CD14-positive monocyte (primary cell): ENCODE results near the gene CNOT8. TPM values are rescaled to one million over a fixed set of nuclear protein-coding genes. Genes with fewer than 3 reads are reported as not detected.
A peak's percentile ranks its signal among the peaks of the same experiment; 100 is the strongest.

Experiments
- DNase-seq, 3 donors: peaks; one replicate each; pipeline ENCODE4 v3.0.0-alpha.2; 2011 to 2022
- H2AFZ ChIP-seq: 2 replicates; pipeline ENCODE4 v1.6.0; 2012; ENCODE audit warnings: mild to moderate bottlenecking, low read depth, low read length, inconsistent platforms; ENCODE audit not compliant: insufficient read depth, poor library complexity, severe bottlenecking
- H3K27ac ChIP-seq, 2 donors: 1 replicate in 1 of 2; 2 replicates in 1 of 2; pipeline ENCODE4 v1.5.1; 2012 to 2013; ENCODE audit warnings: low read length in 2 of 2, control low read depth in 1 of 2, inconsistent platforms in 1 of 2, low read depth in 1 of 2, mild to moderate bottlenecking in 1 of 2
- H3K27me3 ChIP-seq, 2 donors: one replicate each; pipeline versions ENCODE4 v1.6.0 to v1.6.1; 2011 to 2013; ENCODE audit warnings: low read length in 2 of 2; ENCODE audit not compliant: control insufficient read depth in 2 of 2, insufficient read depth in 2 of 2
- H3K36me3 ChIP-seq, 2 donors: replicated peaks in 1 of 2; 1 replicate in 1 of 2; 2 replicates in 1 of 2; pipeline versions ENCODE4 v1.5.1 to v1.6.1; 2012 to 2013; ENCODE audit warnings: low read length in 2 of 2, control low read depth in 1 of 2, inconsistent platforms in 1 of 2, mild to moderate bottlenecking in 1 of 2; ENCODE audit not compliant: insufficient read depth in 2 of 2, control insufficient read depth in 1 of 2
- H3K4me1 ChIP-seq, 2 donors: 1 replicate in 1 of 2; 2 replicates in 1 of 2; pipeline versions ENCODE4 v1.5.1 to v1.6.1; 2012 to 2013; ENCODE audit warnings: low read length in 2 of 2, control low read depth in 1 of 2, inconsistent platforms in 1 of 2, mild to moderate bottlenecking in 1 of 2, moderate library complexity in 1 of 2; ENCODE audit not compliant: insufficient read depth in 2 of 2, control insufficient read depth in 1 of 2
- H3K4me2 ChIP-seq: replicated peaks from 2 replicates; pipeline ENCODE3; 2012; ENCODE audit warnings: low read length, moderate library complexity, mild to moderate bottlenecking; ENCODE audit not compliant: poor library complexity, severe bottlenecking; ENCODE audit errors: extremely low read depth
- H3K4me3 ChIP-seq, 3 experiments: fragments of 200-600 bp in 1 of 3; sonication (generic) in 1 of 3; replicated peaks in 1 of 3; 1 replicate in 2 of 3; 2 replicates in 1 of 3; pipeline ENCODE4 v1.5.1; 2011 to 2013; ENCODE audit warnings: low read length in 3 of 3, mild to moderate bottlenecking in 3 of 3, control low read depth in 2 of 3, low read depth in 2 of 3, inconsistent platforms in 1 of 3, moderate library complexity in 1 of 3
- H3K79me2 ChIP-seq: 2 replicates; pipeline ENCODE4 v1.6.0; 2012; ENCODE audit warnings: mild to moderate bottlenecking, control low read depth, inconsistent platforms, low read length, moderate library complexity; ENCODE audit not compliant: insufficient read depth
- H3K9ac ChIP-seq: 2 replicates; pipeline ENCODE4 v1.6.0; 2017; ENCODE audit warnings: low read length, mild to moderate bottlenecking; ENCODE audit not compliant: insufficient read depth, poor library complexity, severe bottlenecking
- H3K9me3 ChIP-seq, 2 donors: replicated peaks in 1 of 2; 1 replicate in 1 of 2; 2 replicates in 1 of 2; pipeline versions ENCODE4 v1.5.1 to v1.6.1; 2012 to 2013; ENCODE audit warnings: low read length in 2 of 2, control low read depth in 1 of 2; ENCODE audit not compliant: control insufficient read depth in 1 of 2, insufficient read depth in 1 of 2
- H4K20me1 ChIP-seq: 2 replicates; pipeline ENCODE4 v1.6.0; 2012; ENCODE audit warnings: mild to moderate bottlenecking, low read length, control low read depth, moderate library complexity; ENCODE audit not compliant: insufficient read depth
- H3K27ac Mint-ChIP-seq, 7 donors: one replicate each; pipeline ENCODE4 v1.8.0; 2020; ENCODE audit warnings: mild to moderate bottlenecking in 7 of 7, mixed read lengths in 7 of 7, moderate library complexity in 6 of 7, inconsistent platforms in 2 of 7
- H3K27me3 Mint-ChIP-seq, 3 donors: one replicate each; pipeline ENCODE4 v1.8.0; 2021 to 2022; ENCODE audit warnings: low read depth in 3 of 3, mild to moderate bottlenecking in 3 of 3, mixed read lengths in 3 of 3, moderate library complexity in 3 of 3, inconsistent platforms in 1 of 3
- H3K36me3 Mint-ChIP-seq, 2 donors: one replicate each; pipeline ENCODE4 v1.8.0; 2020; ENCODE audit warnings: mixed read lengths in 2 of 2, inconsistent platforms in 1 of 2, mild to moderate bottlenecking in 1 of 2
- H3K4me1 Mint-ChIP-seq: one replicate; pipeline ENCODE4 v1.8.0; 2020; ENCODE audit warnings: mild to moderate bottlenecking, mixed read lengths
- H3K4me3 Mint-ChIP-seq, 2 donors: one replicate each; pipeline ENCODE4 v1.8.0; 2020; ENCODE audit warnings: mild to moderate bottlenecking in 2 of 2, mixed read lengths in 2 of 2, moderate library complexity in 1 of 2
- H3K9me3 Mint-ChIP-seq, 7 donors: one replicate each; pipeline ENCODE4 v1.8.0; 2020 to 2022; ENCODE audit warnings: mixed read lengths in 7 of 7, mild to moderate bottlenecking in 6 of 7, moderate library complexity in 6 of 7, inconsistent platforms in 2 of 7
- CTCF ChIP-seq: fragments of 200-600 bp; IDR thresholded peaks from one replicate; pipeline ENCODE4 v1.8.0; 2022; ENCODE audit warnings: antibody characterized with exemption, mild to moderate bottlenecking
- WGBS: methylation state at CpG from one replicate; pipeline ENCODE4 v1.1.5; 2013; ENCODE audit warnings: missing lambda C conversion rate; ENCODE audit not compliant: insufficient coverage; 5-methylcytosine and 5-hydroxymethylcytosine counted together
- intact Hi-C, 2 donors: fragments of 100-400 bp; cut with micrococcal nuclease; formaldehyde crosslinking; loops; one replicate each; pipeline versions ENCODE4 v1.15.0 to v1.15.1; 2023
- polyA plus RNA-seq, 3 donors: library from polyadenylated mRNA; depleted of rRNA in 1 of 3; unstranded in 2 of 3; stranded (reverse) in 1 of 3; fragments of 300-500 nt in 2 of 3; fragments of >200 nt in 1 of 3; fragmentation: Illumina TruSeq in 2 of 3; gene quantifications; 1 replicate in 2 of 3; 2 replicates in 1 of 3; pipeline ENCODE4 v1.2.3, GENCODE V29; 2012 to 2021

The CNOT8 gene
- polyA plus RNA-seq, 3 donors: 98.7 to 160 (median 147) TPM

- DNase-seq: peak in 1 of 3 donors; percentile 22
- no peaks in the 10 kb centered on the region for H4K20me1 ChIP-seq
- H3K4me3 ChIP-seq: peak within 1 kb of the TSS; percentile 3 to 70 (median 30)
- H3K36me3 ChIP-seq: no peaks in the 10 kb centered on the region
- Mint-ChIP-seq H3K27me3 (peaks cover 0 to 2% (median 0%) of the 10 kb centered on the region in 3 donors), H3K9me3 (peaks cover 0 to 2% (median 0%) of the 10 kb centered on the region in 7 donors), H3K27ac (peak within 1 kb of the TSS in 6 of 7 donors; percentile 26 to 76 (median 51)), H3K4me3 (peak within 1 kb of the TSS; percentile 79 to 94), H3K36me3 (no peaks in the 10 kb centered on the region), H3K4me1 (peaks cover 23% of the 10 kb centered on the region)
- no peaks in the 10 kb centered on the region for H3K9me3 ChIP-seq
- WGBS: 0% methylated on average over 5 of the region's 11 CpGs
- no peaks in the 10 kb centered on the region for H3K79me2 ChIP-seq
- peak within 1 kb of the TSS; percentile 68 for H3K4me2 ChIP-seq
- H3K4me1 ChIP-seq: peaks cover 19 to 20% of the 10 kb centered on the region in 2 donors
- H3K27ac ChIP-seq: peak within 1 kb of the TSS in 1 of 2 donors; percentile 34
- peak within 1 kb of the TSS; percentile 75 for H2AFZ ChIP-seq
- peak within 1 kb of the TSS; percentile 24 for H3K9ac ChIP-seq
- intact Hi-C loops: loop anchor here in 1 of 2 donors (10.0 kb wide), 1 partner anchor 166 kb away; no protein-coding TSS in a partner anchor
- no peak for TF ChIP-seq CTCF
- no peaks in the 10 kb centered on the region for H3K27me3 ChIP-seq
These were observed 8.0 kb upstream of the CNOT8 start, which contains the start of gene FAXDC2 for GRCh38 chr5:154850255-154851062. FAXDC2 (minus strand) TSS chr5:154850603; CDS start chr5:154838178, 12,425 bp downstream.

GRCh38 chr5:154851351-154851750 lies 7.1 kb upstream of the CNOT8 start:
- H3K9me3 ChIP-seq: no peaks in the 10 kb centered on the region
- Mint-ChIP-seq H3K36me3 (no peaks in the 10 kb centered on the region), H3K4me3 (no peak overlapping the region), H3K27me3 (peaks cover 0 to 5% (median 2%) of the 10 kb centered on the region in 3 donors), H3K4me1 (peaks cover 24% of the 10 kb centered on the region), H3K27ac (no peak overlapping the region), H3K9me3 (peaks cover 0 to 2% (median 0%) of the 10 kb centered on the region in 7 donors)
- no peak overlapping the region for H3K9ac ChIP-seq
- no peak for TF ChIP-seq CTCF
- H3K27me3 ChIP-seq: no peaks in the 10 kb centered on the region
- no peak overlapping the region for H3K27ac ChIP-seq
- WGBS: 90% methylated on average over 3 of the region's 3 CpGs
- H3K4me3 ChIP-seq: no peak overlapping the region
- H4K20me1 ChIP-seq: no peaks in the 10 kb centered on the region
- H2AFZ ChIP-seq: peak overlapping the region; percentile 75
- H3K4me1 ChIP-seq: peaks cover 20 to 24% of the 10 kb centered on the region in 2 donors
- no peak for DNase-seq
- no peaks in the 10 kb centered on the region for H3K36me3 ChIP-seq
- intact Hi-C loops: loop anchor here in 1 of 2 donors (10.0 kb wide), 1 partner anchor 167 kb away; no protein-coding TSS in a partner anchor
- no peak overlapping the region for H3K4me2 ChIP-seq
- H3K79me2 ChIP-seq: no peaks in the 10 kb centered on the region
